ENCODE results near the gene HMGCS2. TPM values are rescaled to one million over a fixed set of nuclear protein-coding genes. Genes with fewer than 3 reads are reported as not detected.
A peak's percentile ranks its signal among the peaks of the same experiment; 100 is the strongest.

Gene HMGCS2
- total and polyA plus RNA-seq, 9 of the 15 experiments (the other 6 are each of a cell fraction or from before 2014, with no cell fraction given), result 0.13 TPM; not detected in 8

DNA sequence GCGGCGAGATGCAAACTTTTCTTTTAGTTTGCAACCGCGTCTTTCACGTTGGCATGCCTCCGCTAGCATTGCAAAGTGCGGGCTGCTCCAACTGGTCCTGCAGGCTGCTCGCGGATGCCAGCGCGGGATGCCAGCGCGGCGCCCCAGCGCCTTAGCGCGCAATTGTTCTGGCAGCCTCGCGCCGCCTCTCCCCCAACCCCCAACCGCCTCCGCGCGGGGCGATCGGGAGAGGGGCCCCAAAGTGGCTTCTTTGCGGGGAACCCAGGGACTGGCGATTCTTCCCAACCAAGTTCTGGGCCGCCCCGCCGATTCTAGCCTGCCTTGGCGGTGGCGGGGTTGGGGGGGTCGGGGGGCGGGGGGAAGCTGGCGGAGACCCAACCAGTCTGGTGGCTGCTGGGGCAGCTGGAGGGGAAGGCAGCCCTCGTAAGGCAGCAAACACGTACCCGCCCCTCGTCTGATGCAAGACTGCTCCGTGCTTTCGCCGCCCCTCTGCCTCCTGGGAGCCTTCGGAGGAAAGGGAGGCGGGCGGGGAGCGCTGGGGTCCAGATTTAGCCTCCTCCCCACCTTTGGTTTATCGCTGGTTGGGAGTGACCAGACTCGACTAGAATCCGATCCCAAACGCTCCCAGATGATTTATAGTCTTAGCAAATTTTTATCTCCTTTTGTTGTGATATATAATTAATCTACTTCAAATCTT, 56.2 kb downstream of the HMGCS2 start (continued):
- no peak for TF ChIP-seq NR2C2 (CRISPR knock-in tag; IDR thresholded peaks at IDR 0.05)
- peak; percentile 59; the same call in 1 of the 2 replicates for TF ChIP-seq NR2C2 (tag; IDR thresholded peaks at IDR 0.05)
- peak; percentile 92 for TF ChIP-seq RBM22 (IDR thresholded peaks at IDR 0.05; ENCODE audit: low read depth, low read length, poor library complexity, severe bottlenecking)
- peak; percentile 26 for TF ChIP-seq CCNT2 (IDR thresholded peaks at IDR 0.05; ENCODE audit: borderline replicate concordance, extremely low read depth, insufficient read length, low read depth, low read length)
- TF ChIP-seq, protein P1, sequence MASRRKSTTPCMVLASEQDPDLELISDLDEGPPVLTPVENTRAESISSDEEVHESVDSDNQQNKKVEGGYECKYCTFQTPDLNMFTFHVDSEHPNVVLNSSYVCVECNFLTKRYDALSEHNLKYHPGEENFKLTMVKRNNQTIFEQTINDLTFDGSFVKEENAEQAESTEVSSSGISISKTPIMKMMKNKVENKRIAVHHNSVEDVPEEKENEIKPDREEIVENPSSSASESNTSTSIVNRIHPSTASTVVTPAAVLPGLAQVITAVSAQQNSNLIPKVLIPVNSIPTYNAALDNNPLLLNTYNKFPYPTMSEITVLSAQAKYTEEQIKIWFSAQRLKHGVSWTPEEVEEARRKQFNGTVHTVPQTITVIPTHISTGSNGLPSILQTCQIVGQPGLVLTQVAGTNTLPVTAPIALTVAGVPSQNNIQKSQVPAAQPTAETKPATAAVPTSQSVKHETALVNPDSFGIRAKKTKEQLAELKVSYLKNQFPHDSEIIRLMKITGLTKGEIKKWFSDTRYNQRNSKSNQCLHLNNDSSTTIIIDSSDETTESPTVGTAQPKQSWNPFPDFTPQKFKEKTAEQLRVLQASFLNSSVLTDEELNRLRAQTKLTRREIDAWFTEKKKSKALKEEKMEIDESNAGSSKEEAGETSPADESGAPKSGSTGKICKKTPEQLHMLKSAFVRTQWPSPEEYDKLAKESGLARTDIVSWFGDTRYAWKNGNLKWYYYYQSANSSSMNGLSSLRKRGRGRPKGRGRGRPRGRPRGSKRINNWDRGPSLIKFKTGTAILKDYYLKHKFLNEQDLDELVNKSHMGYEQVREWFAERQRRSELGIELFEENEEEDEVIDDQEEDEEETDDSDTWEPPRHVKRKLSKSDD (conservative IDR thresholded peaks at IDR 0.05; ENCODE audit: low read length), result no peak
- no peak for TF ChIP-seq SETDB1 (IDR thresholded peaks at IDR 0.05; ENCODE audit: low read length)
- TF ChIP-seq CREM (IDR thresholded peaks at IDR 0.05; ENCODE audit: low read depth), result peak; percentile 50
- TF ChIP-seq, protein P2, sequence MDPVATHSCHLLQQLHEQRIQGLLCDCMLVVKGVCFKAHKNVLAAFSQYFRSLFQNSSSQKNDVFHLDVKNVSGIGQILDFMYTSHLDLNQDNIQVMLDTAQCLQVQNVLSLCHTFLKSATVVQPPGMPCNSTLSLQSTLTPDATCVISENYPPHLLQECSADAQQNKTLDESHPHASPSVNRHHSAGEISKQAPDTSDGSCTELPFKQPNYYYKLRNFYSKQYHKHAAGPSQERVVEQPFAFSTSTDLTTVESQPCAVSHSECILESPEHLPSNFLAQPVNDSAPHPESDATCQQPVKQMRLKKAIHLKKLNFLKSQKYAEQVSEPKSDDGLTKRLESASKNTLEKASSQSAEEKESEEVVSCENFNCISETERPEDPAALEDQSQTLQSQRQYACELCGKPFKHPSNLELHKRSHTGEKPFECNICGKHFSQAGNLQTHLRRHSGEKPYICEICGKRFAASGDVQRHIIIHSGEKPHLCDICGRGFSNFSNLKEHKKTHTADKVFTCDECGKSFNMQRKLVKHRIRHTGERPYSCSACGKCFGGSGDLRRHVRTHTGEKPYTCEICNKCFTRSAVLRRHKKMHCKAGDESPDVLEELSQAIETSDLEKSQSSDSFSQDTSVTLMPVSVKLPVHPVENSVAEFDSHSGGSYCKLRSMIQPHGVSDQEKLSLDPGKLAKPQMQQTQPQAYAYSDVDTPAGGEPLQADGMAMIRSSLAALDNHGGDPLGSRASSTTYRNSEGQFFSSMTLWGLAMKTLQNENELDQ (CRISPR knock-in tag; IDR thresholded peaks at IDR 0.05; ENCODE audit: borderline replicate concordance), result no peak
- TF ChIP-seq, protein P3, sequence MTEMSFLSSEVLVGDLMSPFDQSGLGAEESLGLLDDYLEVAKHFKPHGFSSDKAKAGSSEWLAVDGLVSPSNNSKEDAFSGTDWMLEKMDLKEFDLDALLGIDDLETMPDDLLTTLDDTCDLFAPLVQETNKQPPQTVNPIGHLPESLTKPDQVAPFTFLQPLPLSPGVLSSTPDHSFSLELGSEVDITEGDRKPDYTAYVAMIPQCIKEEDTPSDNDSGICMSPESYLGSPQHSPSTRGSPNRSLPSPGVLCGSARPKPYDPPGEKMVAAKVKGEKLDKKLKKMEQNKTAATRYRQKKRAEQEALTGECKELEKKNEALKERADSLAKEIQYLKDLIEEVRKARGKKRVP (CRISPR knock-in tag; IDR thresholded peaks at IDR 0.05), result peak; percentile 97
- TF ChIP-seq, protein P4, sequence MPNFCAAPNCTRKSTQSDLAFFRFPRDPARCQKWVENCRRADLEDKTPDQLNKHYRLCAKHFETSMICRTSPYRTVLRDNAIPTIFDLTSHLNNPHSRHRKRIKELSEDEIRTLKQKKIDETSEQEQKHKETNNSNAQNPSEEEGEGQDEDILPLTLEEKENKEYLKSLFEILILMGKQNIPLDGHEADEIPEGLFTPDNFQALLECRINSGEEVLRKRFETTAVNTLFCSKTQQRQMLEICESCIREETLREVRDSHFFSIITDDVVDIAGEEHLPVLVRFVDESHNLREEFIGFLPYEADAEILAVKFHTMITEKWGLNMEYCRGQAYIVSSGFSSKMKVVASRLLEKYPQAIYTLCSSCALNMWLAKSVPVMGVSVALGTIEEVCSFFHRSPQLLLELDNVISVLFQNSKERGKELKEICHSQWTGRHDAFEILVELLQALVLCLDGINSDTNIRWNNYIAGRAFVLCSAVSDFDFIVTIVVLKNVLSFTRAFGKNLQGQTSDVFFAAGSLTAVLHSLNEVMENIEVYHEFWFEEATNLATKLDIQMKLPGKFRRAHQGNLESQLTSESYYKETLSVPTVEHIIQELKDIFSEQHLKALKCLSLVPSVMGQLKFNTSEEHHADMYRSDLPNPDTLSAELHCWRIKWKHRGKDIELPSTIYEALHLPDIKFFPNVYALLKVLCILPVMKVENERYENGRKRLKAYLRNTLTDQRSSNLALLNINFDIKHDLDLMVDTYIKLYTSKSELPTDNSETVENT (CRISPR knock-in tag; IDR thresholded peaks at IDR 0.05), result no peak
- no peak for TF ChIP-seq ELF1 (tag; IDR thresholded peaks at IDR 0.05)
- no peak for TF ChIP-seq KAT2B (IDR thresholded peaks at IDR 0.05; ENCODE audit: low read depth, low read length)
- peak in 1 of 2 experiments; percentile 39; a peak in 1 of 4 replicates for TF ChIP-seq NONO (IDR thresholded peaks at IDR 0.05; ENCODE audit: low read depth in 2 of 2, low read length in 1 of 2)
- TF ChIP-seq EP300 (IDR thresholded peaks at IDR 0.05; ENCODE audit: low read length), result peak; percentile 54; the same call in 1 of the 2 replicates
- peak; percentile 58 for TF ChIP-seq HMGN3 (IDR thresholded peaks at IDR 0.05; ENCODE audit: borderline replicate concordance, extremely low read depth, insufficient read length, low read depth, low read length)
- peak; percentile 76 for TF ChIP-seq EP400 (IDR thresholded peaks at IDR 0.05)
- TF ChIP-seq MYC (IDR thresholded peaks at IDR 0.05; ENCODE audit: low read depth, low read length), result peak; percentile 89
- peak; percentile 65; the same call in 1 of the 2 replicates for TF ChIP-seq MYC (CRISPR knock-in tag; IDR thresholded peaks at IDR 0.05; ENCODE audit: borderline replicate concordance, low read depth)
- TF ChIP-seq ESRRA (IDR thresholded peaks at IDR 0.05; ENCODE audit: borderline replicate concordance, low read depth), result no peak

Data from K562 (cell line).